ENCODE measurements around the gene GRIA4. TPM values are rescaled to one million over a fixed set of nuclear protein-coding genes. Genes with fewer than 3 reads are reported as not detected.
A peak's percentile ranks its signal among the peaks of the same experiment; 100 is the strongest.
"Not testable (repeated sequence)": the region's sequence is repeated elsewhere in the genome, so short reads cannot be mapped to it uniquely, and the experiment has no call there.

The GRIA4 gene
- total and polyA plus RNA-seq, 2 of the 13 experiments (the other 11 are each of a cell fraction or from before 2014, with no cell fraction given), result not detected

DNA sequence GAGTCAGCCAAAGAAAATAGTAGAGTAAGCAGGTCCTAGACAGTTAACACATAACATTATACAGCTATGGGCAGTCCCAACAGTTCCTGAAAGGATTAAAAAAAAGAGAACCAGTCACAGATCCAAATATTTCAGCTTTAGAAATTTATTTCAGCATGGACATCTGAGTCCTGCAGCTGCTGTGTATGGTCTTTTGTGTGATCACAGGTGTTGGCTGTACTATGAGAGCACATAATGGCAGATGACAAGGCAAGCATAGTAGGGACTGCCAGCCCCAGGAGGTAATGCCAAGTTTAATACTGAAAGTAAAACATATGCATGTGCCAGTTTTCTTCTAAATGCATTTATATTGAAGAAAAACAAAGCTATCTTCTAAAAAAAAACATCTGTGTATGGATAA, 158.1 kb downstream of the GRIA4 start (continued):
- no peak for TF ChIP-seq CCDC6 (CRISPR knock-in tag; IDR thresholded peaks at IDR 0.05)
- no peak for TF ChIP-seq EZH2 (conservative IDR thresholded peaks at IDR 0.05; ENCODE audit: low read depth, low read length)
- TF ChIP-seq ZNF136 (CRISPR knock-in tag; IDR thresholded peaks at IDR 0.05; ENCODE audit: low read depth), result no peak
- no peak for TF ChIP-seq ZNF501 (CRISPR knock-in tag; IDR thresholded peaks at IDR 0.05)
- no peak for TF ChIP-seq MAF1 (CRISPR knock-in tag; IDR thresholded peaks at IDR 0.05; ENCODE audit: borderline replicate concordance)
- TF ChIP-seq, protein P1, sequence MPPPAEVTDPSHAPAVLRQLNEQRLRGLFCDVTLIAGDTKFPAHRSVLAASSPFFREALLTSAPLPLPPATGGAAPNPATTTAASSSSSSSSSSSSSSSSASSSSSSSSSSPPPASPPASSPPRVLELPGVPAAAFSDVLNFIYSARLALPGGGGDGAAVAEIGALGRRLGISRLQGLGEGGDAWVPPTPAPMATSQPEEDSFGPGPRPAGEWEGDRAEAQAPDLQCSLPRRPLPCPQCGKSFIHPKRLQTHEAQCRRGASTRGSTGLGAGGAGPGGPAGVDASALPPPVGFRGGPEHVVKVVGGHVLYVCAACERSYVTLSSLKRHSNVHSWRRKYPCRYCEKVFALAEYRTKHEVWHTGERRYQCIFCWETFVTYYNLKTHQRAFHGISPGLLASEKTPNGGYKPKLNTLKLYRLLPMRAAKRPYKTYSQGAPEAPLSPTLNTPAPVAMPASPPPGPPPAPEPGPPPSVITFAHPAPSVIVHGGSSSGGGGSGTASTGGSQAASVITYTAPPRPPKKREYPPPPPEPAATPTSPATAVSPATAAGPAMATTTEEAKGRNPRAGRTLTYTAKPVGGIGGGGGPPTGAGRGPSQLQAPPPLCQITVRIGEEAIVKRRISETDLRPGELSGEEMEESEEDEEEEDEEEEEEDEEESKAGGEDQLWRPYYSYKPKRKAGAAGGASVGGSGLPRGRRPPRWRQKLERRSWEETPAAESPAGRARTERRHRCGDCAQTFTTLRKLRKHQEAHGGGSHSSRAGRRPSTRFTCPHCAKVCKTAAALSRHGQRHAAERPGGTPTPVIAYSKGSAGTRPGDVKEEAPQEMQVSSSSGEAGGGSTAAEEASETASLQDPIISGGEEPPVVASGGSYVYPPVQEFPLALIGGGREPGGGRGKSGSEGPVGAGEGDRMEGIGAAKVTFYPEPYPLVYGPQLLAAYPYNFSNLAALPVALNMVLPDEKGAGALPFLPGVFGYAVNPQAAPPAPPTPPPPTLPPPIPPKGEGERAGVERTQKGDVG (CRISPR knock-in tag; IDR thresholded peaks at IDR 0.05; ENCODE audit: borderline replicate concordance), result no peak
- TF ChIP-seq MEIS2 (CRISPR knock-in tag; IDR thresholded peaks at IDR 0.05), result no peak
- no peak for TF ChIP-seq TBX2 (CRISPR knock-in tag; IDR thresholded peaks at IDR 0.05; ENCODE audit: borderline replicate concordance)
- TF ChIP-seq NFYC (CRISPR knock-in tag; IDR thresholded peaks at IDR 0.05), result no peak
- TF ChIP-seq SKI (IDR thresholded peaks at IDR 0.05; ENCODE audit: partially characterized antibody), result no peak
- TF ChIP-seq ZNF563 (CRISPR knock-in tag; IDR thresholded peaks at IDR 0.05), result no peak

DNA sequence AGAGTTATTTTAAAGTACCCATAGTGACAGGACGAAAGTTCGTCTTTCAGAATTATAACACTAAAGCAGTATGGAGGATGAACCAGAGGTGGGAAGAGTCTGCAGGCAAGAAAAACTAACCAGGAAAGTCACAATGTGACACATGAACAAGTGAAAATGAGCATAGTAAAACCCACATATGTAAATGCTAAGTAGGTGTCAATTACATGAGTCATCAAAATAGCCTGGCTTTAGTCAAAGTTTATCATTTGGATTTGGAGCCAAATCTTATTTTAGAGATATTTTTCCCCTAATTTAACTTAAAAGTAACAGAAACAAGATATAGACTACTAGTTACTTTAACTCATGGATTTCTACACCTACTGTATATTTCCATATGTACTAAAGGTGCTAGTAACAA, 159.8 kb downstream of the GRIA4 start:
- intact Hi-C loops (cut with micrococcal nuclease; ENCODE audit: unreplicated experiment) (no loop called here), in situ Hi-C loops (cut with HindIII; ENCODE audit: extremely low pct_ligation_motif_present, low pct_unique_long_range_greater_than_20kb) (no loop called here)
- Histone ChIP-seq H4K20me1 (ENCODE audit: insufficient read depth, low read length) (no peaks in the 10 kb centered on the region), H3K79me2 (ENCODE audit: insufficient read depth, low read length) (no peaks in the 10 kb centered on the region), H3K27me3 (ENCODE audit: control insufficient read depth in 1 of 2, insufficient read depth in 2 of 2, low read length in 2 of 2) (no peaks in the 10 kb centered on the region; a peak in 1 of 5 replicates), H2AFZ (ENCODE audit: low read length) (no peak overlapping the region), H3K4me3 (replicated peaks in 1 of 3; ENCODE audit: insufficient read depth in 1 of 3, low read depth in 2 of 3, low read length in 3 of 3) (no peak overlapping the region), H3K9me3 (ENCODE audit: low read length) (no peaks in the 10 kb centered on the region), H3K36me3 (replicated peaks in 1 of 2; ENCODE audit: control insufficient read depth in 1 of 2, insufficient read depth in 2 of 2, low read length in 2 of 2) (no peaks in the 10 kb centered on the region), H3K4me1 (ENCODE audit: insufficient read depth, low read length) (no peaks in the 10 kb centered on the region), H3K4me2 (ENCODE audit: low read depth, low read length) (no peak overlapping the region), H3K9ac (ENCODE audit: insufficient read depth, low read depth, low read length) (no peak overlapping the region), H3K27ac (ENCODE audit: extremely low read length, insufficient read depth, low read length) (no peak overlapping the region)
- FAIRE-seq (no peak), ATAC-seq (no peak), DNase-seq (ENCODE audit: low spot score) (no peak)
- WGBS (ENCODE audit: low lambda C conversion rate), result 8% methylated on average over 2 of the region's 2 CpGs
- ChIA-PET CTCF (ENCODE audit: low intra/inter-chr PET ratio, low total read pairs) (no interaction called here), POLR2A (no interaction called here)
- BruUV-seq (replicated peaks), result no TSS peak
- TF ChIP-seq MAFF (IDR thresholded peaks at IDR 0.05; ENCODE audit: low read depth, low read length) (peak; percentile 65), SALL2 (CRISPR knock-in tag; IDR thresholded peaks at IDR 0.05) (no peak), MAFK (conservative IDR thresholded peaks at IDR 0.05 in 1 of 2, IDR thresholded peaks at IDR 0.05 in 1 of 2; ENCODE audit: low read length in 2 of 2) (peak; percentile 67 to 73)

DNA sequence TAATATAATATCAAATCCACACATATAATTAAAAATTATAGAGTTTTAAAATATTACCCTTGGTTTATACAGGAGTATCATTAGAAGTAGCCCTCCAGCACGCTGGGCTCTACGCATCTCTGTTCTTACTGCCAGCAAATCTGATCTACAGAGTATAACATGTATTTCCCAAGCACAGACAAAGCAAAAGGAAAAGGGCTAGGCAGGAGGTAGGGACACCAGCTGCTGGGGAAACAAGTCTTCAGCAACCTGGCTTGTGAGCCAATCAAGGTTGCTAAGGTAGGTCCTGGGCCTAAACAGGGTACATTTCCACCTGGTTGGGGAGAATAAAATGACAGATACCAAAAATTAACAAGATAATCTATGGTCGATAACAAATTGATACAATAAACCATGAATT, 163.6 kb downstream of the GRIA4 start:
- H3K36me3 ChIP-seq (replicated peaks in 1 of 2; ENCODE audit: control insufficient read depth in 1 of 2, insufficient read depth in 2 of 2, low read length in 2 of 2); H3K4me1 ChIP-seq (ENCODE audit: insufficient read depth, low read length); H3K27me3 ChIP-seq (ENCODE audit: control insufficient read depth in 1 of 2, insufficient read depth in 2 of 2, low read length in 2 of 2); H3K4me2 ChIP-seq (ENCODE audit: low read depth, low read length); H3K9ac ChIP-seq (ENCODE audit: insufficient read depth, low read depth, low read length); FAIRE-seq; H4K20me1 ChIP-seq (ENCODE audit: insufficient read depth, low read length); ATAC-seq; H3K9me3 ChIP-seq (ENCODE audit: low read length); BruUV-seq (replicated peaks); H3K27ac ChIP-seq (ENCODE audit: extremely low read length, insufficient read depth, low read length); H3K79me2 ChIP-seq (ENCODE audit: insufficient read depth, low read length); POLR2A ChIA-PET; intact Hi-C loops (cut with micrococcal nuclease; ENCODE audit: unreplicated experiment); H2AFZ ChIP-seq (ENCODE audit: low read length); in situ Hi-C loops (cut with HindIII; ENCODE audit: extremely low pct_ligation_motif_present, low pct_unique_long_range_greater_than_20kb); DNase-seq (ENCODE audit: low spot score); CTCF ChIA-PET (ENCODE audit: low intra/inter-chr PET ratio, low total read pairs); H3K4me3 ChIP-seq (replicated peaks in 1 of 3; ENCODE audit: insufficient read depth in 1 of 3, low read depth in 2 of 3, low read length in 3 of 3): not testable (repeated sequence)
- WGBS (ENCODE audit: low lambda C conversion rate), result 2% methylated on average over 3 of the region's 3 CpGs
